Upper lobe of right lung (tissue), 1 donor: ENCODE measurements around the gene TRAM2. TPM values are rescaled to one million over a fixed set of nuclear protein-coding genes. Genes with fewer than 3 reads are reported as not detected.
"Not testable (repeated sequence)": the region's sequence is repeated elsewhere in the genome, so short reads cannot be mapped to it uniquely, and the experiment has no call there.

Experiments
- ATAC-seq: fragments of 200-7000 bp; cut with Tn5 transposase; one replicate; pipeline ENCODE4 v1.9.1; 2020; ENCODE audit warnings: mild to moderate bottlenecking, moderate library complexity
- DNase-seq: peaks from one replicate; pipeline ENCODE4 v3.0.0-alpha.2; 2020
- H3K27ac ChIP-seq: fragments of 200-600 bp; one replicate; pipeline ENCODE4 v1.8.0; 2022
- H3K27me3 ChIP-seq: fragments of 200-600 bp; one replicate; pipeline ENCODE4 v1.8.0; 2022; ENCODE audit warnings: mild to moderate bottlenecking
- H3K36me3 ChIP-seq: fragments of 200-600 bp; one replicate; pipeline ENCODE4 v1.8.0; 2022
- H3K4me1 ChIP-seq: fragments of 200-600 bp; one replicate; pipeline ENCODE4 v1.8.0; 2022
- H3K4me3 ChIP-seq: fragments of 200-600 bp; one replicate; pipeline ENCODE4 v1.8.0; 2022; ENCODE audit warnings: mild to moderate bottlenecking
- H3K9me3 ChIP-seq: fragments of 200-600 bp; one replicate; pipeline ENCODE4 v1.8.0; 2022
- intact Hi-C: fragments of 100-400 bp; cut with DNase I; formaldehyde crosslinking; loops from one replicate; pipeline ENCODE4 v1.11.0; 2022
- total RNA-seq: library from RNA; stranded (reverse); fragmentation: NEBNext Ultra II Directional; extraction: Animal tissue kit (Norgen Biotek cat#: 25700); gene quantifications from one replicate; pipeline ENCODE4 v1.2.1, GENCODE V29; 2021
- TF ChIP-seq, protein P1 (sequence below): fragments of 200-600 bp; IDR thresholded peaks from one replicate; pipeline ENCODE4 v1.8.0; 2022; ENCODE audit warnings: antibody characterized with exemption
- donor health status: DM: no; HTN: yes; CAD: no; lungs with severe emphysema.

Gene TRAM2
- total RNA-seq, 1 donor from 2014 or later = 24.2 TPM

GRCh38 chr6:52482903-52483670, 93.8 kb downstream of the TRAM2 start:
- Histone ChIP-seq H3K27me3 (no peaks in the 10 kb centered on the region), H3K27ac (no peak overlapping the region), H3K36me3 (no peaks in the 10 kb centered on the region), H3K4me3 (no peak overlapping the region), H3K9me3 (no peaks in the 10 kb centered on the region), H3K4me1 (no peaks in the 10 kb centered on the region)
- TF ChIP-seq, protein P1, sequence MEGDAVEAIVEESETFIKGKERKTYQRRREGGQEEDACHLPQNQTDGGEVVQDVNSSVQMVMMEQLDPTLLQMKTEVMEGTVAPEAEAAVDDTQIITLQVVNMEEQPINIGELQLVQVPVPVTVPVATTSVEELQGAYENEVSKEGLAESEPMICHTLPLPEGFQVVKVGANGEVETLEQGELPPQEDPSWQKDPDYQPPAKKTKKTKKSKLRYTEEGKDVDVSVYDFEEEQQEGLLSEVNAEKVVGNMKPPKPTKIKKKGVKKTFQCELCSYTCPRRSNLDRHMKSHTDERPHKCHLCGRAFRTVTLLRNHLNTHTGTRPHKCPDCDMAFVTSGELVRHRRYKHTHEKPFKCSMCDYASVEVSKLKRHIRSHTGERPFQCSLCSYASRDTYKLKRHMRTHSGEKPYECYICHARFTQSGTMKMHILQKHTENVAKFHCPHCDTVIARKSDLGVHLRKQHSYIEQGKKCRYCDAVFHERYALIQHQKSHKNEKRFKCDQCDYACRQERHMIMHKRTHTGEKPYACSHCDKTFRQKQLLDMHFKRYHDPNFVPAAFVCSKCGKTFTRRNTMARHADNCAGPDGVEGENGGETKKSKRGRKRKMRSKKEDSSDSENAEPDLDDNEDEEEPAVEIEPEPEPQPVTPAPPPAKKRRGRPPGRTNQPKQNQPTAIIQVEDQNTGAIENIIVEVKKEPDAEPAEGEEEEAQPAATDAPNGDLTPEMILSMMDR = no peak
- DNase-seq = no peak
- no peak for ATAC-seq
- intact Hi-C loops = no loop called here

GRCh38 chr6:52475307-52475706, 101.6 kb downstream of the TRAM2 start:
- H3K4me1 ChIP-seq = no peaks in the 10 kb centered on the region

GRCh38 chr6:52474173-52474572, 102.7 kb downstream of the TRAM2 start:
- intact Hi-C loops = no loop called here
- H3K4me3 ChIP-seq = no peak overlapping the region
- DNase-seq (no peak), ATAC-seq (no peak)
- H3K4me1 ChIP-seq = no peaks in the 10 kb centered on the region
- TF ChIP-seq, protein P1 = no peak
- no peaks in the 10 kb centered on the region for H3K9me3 ChIP-seq
- H3K27me3 ChIP-seq = no peaks in the 10 kb centered on the region
- no peaks in the 10 kb centered on the region for H3K36me3 ChIP-seq
- H3K27ac ChIP-seq = no peak overlapping the region

More at GRCh38 chr6:52475307-52475706, 101.6 kb downstream of the TRAM2 start:
- DNase-seq (no peak), ATAC-seq (no peak)
- intact Hi-C loops = no loop called here
- TF ChIP-seq, protein P1 = no peak
- Histone ChIP-seq H3K27me3 (no peaks in the 10 kb centered on the region), H3K36me3 (no peaks in the 10 kb centered on the region), H3K27ac (no peak overlapping the region), H3K4me3 (no peak overlapping the region), H3K9me3 (no peaks in the 10 kb centered on the region)

DNA sequence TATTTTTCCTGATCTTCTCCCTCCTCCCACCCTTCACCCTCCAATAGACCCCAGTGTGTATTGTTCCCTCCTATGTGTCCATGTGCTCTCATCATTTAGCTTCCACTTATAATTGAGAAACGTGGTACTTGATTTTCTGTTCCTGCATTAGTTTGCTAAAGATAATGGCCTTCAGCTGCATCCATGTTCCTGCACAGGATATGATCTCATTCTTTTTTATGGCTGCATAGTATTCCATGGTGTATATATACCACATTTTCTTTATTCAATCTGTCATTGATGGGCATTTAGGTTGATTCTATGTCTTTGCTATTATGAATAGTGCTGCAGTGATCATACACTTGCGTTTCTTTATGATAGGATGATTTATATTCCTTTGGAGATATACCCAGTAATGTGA, 115.7 kb downstream of the TRAM2 start:
- not testable (repeated sequence) for ATAC-seq

GRCh38 chr6:52457096-52457495, 119.8 kb downstream of the TRAM2 start:
- DNase-seq (no peak), ATAC-seq (no peak)
- Histone ChIP-seq H3K27ac (no peak overlapping the region), H3K27me3 (no peaks in the 10 kb centered on the region), H3K4me1 (no peaks in the 10 kb centered on the region), H3K9me3 (no peaks in the 10 kb centered on the region), H3K4me3 (no peak overlapping the region), H3K36me3 (no peaks in the 10 kb centered on the region)
- intact Hi-C loops = no loop called here
- TF ChIP-seq, protein P1 = no peak

More for the DNA sequence above, 115.7 kb downstream of the TRAM2 start:
- DNase-seq, H3K4me1 ChIP-seq, intact Hi-C loops, H3K9me3 ChIP-seq, H3K4me3 ChIP-seq, H3K27me3 ChIP-seq, H3K27ac ChIP-seq, H3K36me3 ChIP-seq: not testable (repeated sequence)

DNA sequence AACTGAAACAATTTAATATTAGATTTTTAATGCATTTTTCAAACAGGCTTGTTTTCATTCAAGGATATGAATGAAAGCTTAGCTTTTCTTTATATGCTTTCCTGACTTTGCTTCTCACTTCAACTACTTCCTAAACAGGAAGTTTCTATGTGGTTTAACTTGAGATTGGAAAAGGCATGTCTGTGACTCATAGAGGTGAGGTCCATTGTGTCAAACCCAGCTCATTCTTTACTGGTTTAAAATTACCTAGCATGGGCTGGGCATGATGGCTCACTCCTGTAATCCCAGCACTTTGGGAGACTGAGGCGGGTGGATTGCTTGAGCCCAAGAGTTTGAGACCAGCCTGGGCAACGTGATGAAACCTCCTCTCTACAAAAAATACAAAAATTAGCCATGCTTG, 122.3 kb downstream of the TRAM2 start:
- no peak for ATAC-seq
- no peak overlapping the region for H3K27ac ChIP-seq
- H3K36me3 ChIP-seq = no peaks in the 10 kb centered on the region
- no peak for DNase-seq
- TF ChIP-seq, protein P1 = no peak
- no peaks in the 10 kb centered on the region for H3K27me3 ChIP-seq
- peaks cover 4% of the 10 kb centered on the region for H3K9me3 ChIP-seq
- H3K4me1 ChIP-seq = no peaks in the 10 kb centered on the region
- intact Hi-C loops = no loop called here
- no peak overlapping the region for H3K4me3 ChIP-seq

Other genes starting within 250 kb of the TRAM2 start
- gene PAQR8, start 214.9 kb downstream of the TRAM2 start, total RNA-seq = 5.8 TPM
- 16.8 TPM for gene EFHC1, start 156.7 kb downstream of the TRAM2 start, total RNA-seq
- 12.3 TPM for gene TMEM14A, start 94.1 kb upstream of the TRAM2 start, total RNA-seq
- not detected for gene GSTA2, start 186.4 kb upstream of the TRAM2 start, total RNA-seq
- 1.9 TPM for gene GSTA1, start 226.8 kb upstream of the TRAM2 start, total RNA-seq